DND-41 (cell line): ENCODE measurements around the gene CYCS.

Source experiments
- ATAC-seq: fragments of 200-7000 bp; cut with Tn5 transposase; 3 replicates; pipeline ENCODE4 v1.9.1; 2021; ENCODE audit warnings: low read depth; ENCODE audit not compliant: insufficient read depth
- DNase-seq: peaks from one replicate; pipeline ENCODE4 v3.0.0-alpha.2; 2020
- H2AFZ ChIP-seq: 2 replicates; pipeline ENCODE4 v1.6.0; 2012; ENCODE audit warnings: low read depth, low read length
- H3K27ac ChIP-seq: 2 replicates; pipeline ENCODE4 v1.5.1; 2012; ENCODE audit warnings: low read length, inconsistent platforms
- H3K27me3 ChIP-seq: fragments of 200-600 bp; sonication (generic); 2 replicates; pipeline ENCODE4 v1.6.0; 2012; ENCODE audit warnings: low read length, mild to moderate bottlenecking, inconsistent platforms; ENCODE audit not compliant: insufficient read depth, poor library complexity
- H3K36me3 ChIP-seq: 2 replicates; pipeline ENCODE4 v1.5.1; 2012; ENCODE audit warnings: low read length, inconsistent platforms; ENCODE audit not compliant: insufficient read depth
- H3K4me1 ChIP-seq: 2 replicates; pipeline ENCODE4 v1.5.1; 2012; ENCODE audit warnings: mild to moderate bottlenecking, low read length; ENCODE audit not compliant: insufficient read depth
- H3K4me2 ChIP-seq: 2 replicates; pipeline ENCODE4 v1.6.0; 2012; ENCODE audit warnings: mild to moderate bottlenecking, moderate library complexity, low read length, inconsistent platforms; ENCODE audit not compliant: insufficient read depth
- H3K4me3 ChIP-seq, 2 experiments: fragments of 200-600 bp in 1 of 2; shearing (Covaris generic) in 1 of 2; 2 replicates each; pipeline ENCODE4 v1.5.1; 2012 to 2016; ENCODE audit warnings: inconsistent platforms in 2 of 2, low read length in 2 of 2, mild to moderate bottlenecking in 2 of 2, low read depth in 1 of 2, moderate library complexity in 1 of 2
- H3K79me2 ChIP-seq: 2 replicates; pipeline ENCODE4 v1.6.0; 2012; ENCODE audit warnings: low read length, inconsistent platforms; ENCODE audit not compliant: insufficient read depth
- H3K9ac ChIP-seq: 2 replicates; pipeline ENCODE4 v1.6.0; 2012; ENCODE audit warnings: low read depth, mild to moderate bottlenecking, inconsistent platforms, low read length, moderate library complexity
- H3K9me3 ChIP-seq: 2 replicates; pipeline ENCODE4 v1.5.1; 2012; ENCODE audit warnings: low read length, moderate library complexity, mild to moderate bottlenecking, inconsistent platforms; ENCODE audit not compliant: insufficient read depth, severe bottlenecking
- H4K20me1 ChIP-seq: 2 replicates; pipeline ENCODE4 v1.6.0; 2012; ENCODE audit warnings: low read length; ENCODE audit not compliant: insufficient read depth
- CTCF ChIP-seq: IDR thresholded peaks from 2 replicates; pipeline ENCODE4 v1.5.1; 2012; ENCODE audit warnings: borderline replicate concordance, low read length, moderate library complexity, mild to moderate bottlenecking; ENCODE audit not compliant: poor library complexity, severe bottlenecking; ENCODE audit errors: extremely low read depth
- EZH2 ChIP-seq: IDR thresholded peaks from 3 replicates; pipeline ENCODE4 v1.6.1; 2012; ENCODE audit warnings: borderline replicate concordance, low read depth, mild to moderate bottlenecking, moderate library complexity, low read length, inconsistent platforms; ENCODE audit not compliant: severe bottlenecking

CYCS gene

GRCh38 chr7:25119102-25119501 lies 6.0 kb downstream of the CYCS start:
- H3K27me3 ChIP-seq, result no peaks in the 10 kb centered on the region
- peaks cover 12% of the 10 kb centered on the region; the same call in 1 of the 2 replicates for H4K20me1 ChIP-seq
- H3K9me3 ChIP-seq, result no peaks in the 10 kb centered on the region
- no peak overlapping the region for H3K4me2 ChIP-seq
- H3K4me1 ChIP-seq, result peaks cover 10% of the 10 kb centered on the region
- no peak for DNase-seq
- TF ChIP-seq CTCF (no peak), EZH2 (no peak)
- ATAC-seq, result no peak
- H3K4me3 ChIP-seq, result no peak overlapping the region
- no peak overlapping the region for H2AFZ ChIP-seq
- peaks cover 23% of the 10 kb centered on the region for H3K79me2 ChIP-seq
- H3K27ac ChIP-seq, result no peak overlapping the region
- no peak overlapping the region for H3K9ac ChIP-seq
- H3K36me3 ChIP-seq, result peaks cover 45% of the 10 kb centered on the region

GRCh38 chr7:25118048-25118753 lies 6.9 kb downstream of the CYCS start:
- 0 out of 2 replicates have a peak, but pooled peaks cover 4% of the 10 kb centered on the region for H3K4me1 ChIP-seq
- no peak overlapping the region for H2AFZ ChIP-seq
- no peaks in the 10 kb centered on the region for H3K9me3 ChIP-seq
- no peaks in the 10 kb centered on the region for H3K27me3 ChIP-seq
- H3K4me3 ChIP-seq, result no peak overlapping the region
- no peak for ATAC-seq
- TF ChIP-seq CTCF (no peak), EZH2 (no peak)
- DNase-seq, result no peak
- no peak overlapping the region for H3K9ac ChIP-seq
- H4K20me1 ChIP-seq, result peaks cover 6% of the 10 kb centered on the region; the same call in 1 of the 2 replicates
- no peak overlapping the region for H3K27ac ChIP-seq
- peaks cover 18% of the 10 kb centered on the region for H3K79me2 ChIP-seq
- no peak overlapping the region for H3K4me2 ChIP-seq
- H3K36me3 ChIP-seq, result peaks cover 42% of the 10 kb centered on the region

GRCh38 chr7:25117226-25118047 lies 7.6 kb downstream of the CYCS start:
- Histone ChIP-seq H3K9me3 (no peaks in the 10 kb centered on the region), H3K79me2 (peaks cover 10% of the 10 kb centered on the region), H3K4me2 (no peak overlapping the region), H3K36me3 (peaks cover 34% of the 10 kb centered on the region), H3K4me1 (0 out of 2 replicates have a peak, but pooled peaks cover 2% of the 10 kb centered on the region), H3K27ac (no peak overlapping the region), H3K9ac (no peak overlapping the region), H3K4me3 (no peak overlapping the region), H3K27me3 (no peaks in the 10 kb centered on the region), H2AFZ (no peak overlapping the region), H4K20me1 (peaks cover 4% of the 10 kb centered on the region; the same call in 1 of the 2 replicates)
- DNase-seq (no peak), ATAC-seq (peak; percentile 27; the same call in 1 of the 3 replicates)
- no peak for TF ChIP-seq CTCF
- no peak for TF ChIP-seq EZH2
